HepG2 (cell line): Measurements from ENCODE around the gene RSPH9. TPM values are rescaled to one million over a fixed set of nuclear protein-coding genes. Genes with fewer than 3 reads are reported as not detected.

Source experiments
- ADNP ChIP-seq: sonication (generic); formaldehyde crosslinking; IDR thresholded peaks from 2 replicates; pipeline ENCODE4 v1.4.0; 2020; ENCODE audit warnings: missing genetic modification reagents
- ATF5 ChIP-seq: sonication (generic); formaldehyde crosslinking; IDR thresholded peaks from 2 replicates; pipeline ENCODE4 v1.4.0; 2020; ENCODE audit warnings: mild to moderate bottlenecking, low read depth, missing genetic modification reagents
- CREBL2 ChIP-seq: sonication (generic); formaldehyde crosslinking; IDR thresholded peaks from 2 replicates; pipeline ENCODE4 v1.8.1; 2023; ENCODE audit warnings: missing genetic modification reagents, mild to moderate bottlenecking, borderline replicate concordance
- DNMT1 ChIP-seq: sonication (generic); formaldehyde crosslinking; IDR thresholded peaks from 2 replicates; pipeline ENCODE4 v1.5.1; 2020; ENCODE audit warnings: mild to moderate bottlenecking, missing genetic modification reagents
- HHEX ChIP-seq: IDR thresholded peaks from 2 replicates; pipeline ENCODE4 v1.6.1; 2016; ENCODE audit warnings: control low read depth
- HOXA3 ChIP-seq: sonication (generic); formaldehyde crosslinking; IDR thresholded peaks from 2 replicates; pipeline ENCODE4 v1.5.0; 2020; ENCODE audit warnings: missing genetic modification reagents
- MXD4 ChIP-seq: IDR thresholded peaks from 2 replicates; pipeline ENCODE4 v1.6.1; 2016; ENCODE audit warnings: mild to moderate bottlenecking, missing biosample characterization, missing genetic modification reagents
- MZF1 ChIP-seq: sonication (generic); formaldehyde crosslinking; IDR thresholded peaks from 2 replicates; pipeline ENCODE4 v1.8.1; 2023; ENCODE audit warnings: mild to moderate bottlenecking, missing genetic modification reagents, borderline replicate concordance
- RFX5 ChIP-seq: IDR thresholded peaks from 2 replicates; pipeline ENCODE4 v1.6.1; 2011; ENCODE audit warnings: low read depth, low read length, improper control_type of control experiment
- RNF2 ChIP-seq: fragments of 450-650 bp; conservative IDR thresholded peaks from 2 replicates; pipeline ENCODE4 v1.6.1; 2016; ENCODE audit warnings: low read depth
- SMARCC2 ChIP-seq: fragments of 450-650 bp; IDR thresholded peaks from 2 replicates; pipeline ENCODE4 v1.6.1; 2017; ENCODE audit warnings: antibody characterized with exemption, mild to moderate bottlenecking
- ZMYM2 ChIP-seq: sonication (generic); formaldehyde crosslinking; IDR thresholded peaks from 2 replicates; pipeline ENCODE4 v1.8.0; 2022; ENCODE audit warnings: mild to moderate bottlenecking, missing genetic modification reagents
- ZNF263 ChIP-seq: sonication (generic); formaldehyde crosslinking; IDR thresholded peaks from 2 replicates; pipeline ENCODE4 v1.4.0; 2020; ENCODE audit warnings: missing genetic modification reagents
- ZNF33A ChIP-seq: sonication (generic); formaldehyde crosslinking; IDR thresholded peaks from 2 replicates; pipeline ENCODE4 v1.5.1; 2020; ENCODE audit warnings: missing genetic modification reagents, mild to moderate bottlenecking, moderate library complexity, borderline replicate concordance
- ZNF614 ChIP-seq: IDR thresholded peaks from 2 replicates; pipeline ENCODE4 v1.6.1; 2018; ENCODE audit warnings: missing biosample characterization, missing genetic modification reagents, inconsistent platforms, borderline replicate concordance
- ZNF670 ChIP-seq: sonication (generic); formaldehyde crosslinking; IDR thresholded peaks from 2 replicates; pipeline ENCODE4 v1.8.0; 2022; ENCODE audit warnings: mild to moderate bottlenecking, missing genetic modification reagents, borderline replicate concordance
- ZNF772 ChIP-seq: sonication (generic); formaldehyde crosslinking; IDR thresholded peaks from 2 replicates; pipeline ENCODE4 v1.5.0; 2020; ENCODE audit warnings: mild to moderate bottlenecking, missing genetic modification reagents
- ZNF879 ChIP-seq: sonication (generic); formaldehyde crosslinking; IDR thresholded peaks from 2 replicates; pipeline ENCODE4 v1.8.1; 2023; ENCODE audit warnings: missing genetic modification reagents
- ZSCAN31 ChIP-seq: sonication (generic); formaldehyde crosslinking; IDR thresholded peaks from 2 replicates; pipeline ENCODE4 v1.5.0; 2020; ENCODE audit warnings: low read depth, mild to moderate bottlenecking, missing genetic modification reagents
- polyA plus RNA-seq, 8 experiments: library from polyadenylated mRNA; depleted of rRNA in 3 of 8; stranded (reverse) in 7 of 8; unstranded in 1 of 8; fragments of >200 nt; fragmentation: Illumina TruSeq in 4 of 8; extraction: Trizol in 4 of 8; gene quantifications; 2 replicates each; pipeline versions ENCODE4 v1.2.1 to v1.2.3, GENCODE V29; 2011 to 2016; ENCODE audit warnings: low read depth in 4 of 8, missing spikeins in 1 of 8, mixed read lengths in 1 of 8; ENCODE audit not compliant: insufficient read depth in 1 of 8
- total RNA-seq, 5 experiments: library from RNA; depleted of rRNA; stranded (reverse); fragments of >200 nt; fragmentation: Illumina TruSeq; extraction: Trizol; gene quantifications; 2 replicates each; pipeline ENCODE4 v1.2.3, GENCODE V29; 2016; ENCODE audit warnings: low read depth in 1 of 5
- TF ChIP-seq, protein P1 (sequence below): sonication (generic); formaldehyde crosslinking; IDR thresholded peaks from 2 replicates; pipeline ENCODE4 v1.5.0; 2020; ENCODE audit warnings: mild to moderate bottlenecking, missing genetic modification reagents, moderate library complexity
- TF ChIP-seq, protein P2 (sequence below): sonication (generic); formaldehyde crosslinking; IDR thresholded peaks from 2 replicates; pipeline ENCODE4 v1.5.0; 2020; ENCODE audit warnings: missing genetic modification reagents
- TF ChIP-seq, protein P3 (sequence below): sonication (generic); formaldehyde crosslinking; IDR thresholded peaks from 2 replicates; pipeline ENCODE4 v1.5.0; 2020; ENCODE audit warnings: mild to moderate bottlenecking, missing genetic modification reagents, borderline replicate concordance

RSPH9 gene
- total and polyA plus RNA-seq, 2 of the 13 experiments (the other 11 are each of a cell fraction or from before 2014, with no cell fraction given) = 0.04 TPM; not detected in 1

DNA sequence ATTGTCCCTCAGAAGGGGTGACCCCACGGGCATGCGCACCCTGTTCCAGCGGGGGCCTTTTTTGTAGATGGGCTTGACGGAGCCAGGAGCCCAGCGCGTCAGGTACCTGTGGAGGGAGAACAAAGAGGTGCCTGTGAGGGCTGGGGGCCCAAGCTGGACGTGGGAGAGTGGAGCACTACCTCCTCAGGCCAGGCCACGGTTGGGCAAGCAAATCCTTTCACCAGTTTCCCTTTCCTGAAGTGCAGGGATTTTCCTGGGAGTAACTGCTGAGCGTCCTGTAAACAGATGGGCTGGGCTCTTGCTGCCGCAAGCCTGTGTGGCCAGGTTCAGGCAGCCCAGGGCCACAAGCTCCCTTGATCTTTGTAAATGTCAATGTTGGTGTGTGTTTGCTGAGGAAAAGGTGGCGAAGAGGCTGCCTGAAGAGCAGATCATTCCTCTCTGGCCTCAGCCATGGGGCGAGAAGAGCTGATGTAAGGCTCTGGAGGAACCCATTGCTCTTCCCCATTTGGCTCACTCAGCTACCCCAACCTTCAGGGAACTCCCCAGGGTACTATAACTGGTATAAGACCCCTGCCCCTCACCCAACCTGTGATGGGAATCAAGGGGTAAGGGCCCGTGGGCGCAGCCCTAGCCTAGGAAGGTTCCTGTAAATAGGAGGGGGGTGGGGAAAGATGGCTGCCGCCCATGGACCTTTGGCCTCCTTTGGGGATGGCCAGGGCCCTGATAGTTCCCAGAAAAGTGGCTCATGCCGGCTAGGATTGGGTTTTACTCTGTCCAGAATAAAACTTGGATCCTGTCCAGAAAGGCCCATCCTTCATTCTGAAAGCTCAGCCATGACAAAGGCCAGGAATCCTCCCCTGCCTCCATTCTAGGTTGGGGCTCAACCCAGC, 27.2 kb downstream of the RSPH9 start (continued):
- no peak for TF ChIP-seq ZNF670 (CRISPR knock-in tag)
- no peak for TF ChIP-seq DNMT1
- 0 out of 2 replicates have a peak, but pooled peaks have one; percentile 44 for TF ChIP-seq ZNF33A (CRISPR knock-in tag)
- TF ChIP-seq ZNF614 = peak; percentile 69; the same call in 1 of the 2 replicates
- peak; percentile 95 for TF ChIP-seq ZNF263
- TF ChIP-seq, protein P1, sequence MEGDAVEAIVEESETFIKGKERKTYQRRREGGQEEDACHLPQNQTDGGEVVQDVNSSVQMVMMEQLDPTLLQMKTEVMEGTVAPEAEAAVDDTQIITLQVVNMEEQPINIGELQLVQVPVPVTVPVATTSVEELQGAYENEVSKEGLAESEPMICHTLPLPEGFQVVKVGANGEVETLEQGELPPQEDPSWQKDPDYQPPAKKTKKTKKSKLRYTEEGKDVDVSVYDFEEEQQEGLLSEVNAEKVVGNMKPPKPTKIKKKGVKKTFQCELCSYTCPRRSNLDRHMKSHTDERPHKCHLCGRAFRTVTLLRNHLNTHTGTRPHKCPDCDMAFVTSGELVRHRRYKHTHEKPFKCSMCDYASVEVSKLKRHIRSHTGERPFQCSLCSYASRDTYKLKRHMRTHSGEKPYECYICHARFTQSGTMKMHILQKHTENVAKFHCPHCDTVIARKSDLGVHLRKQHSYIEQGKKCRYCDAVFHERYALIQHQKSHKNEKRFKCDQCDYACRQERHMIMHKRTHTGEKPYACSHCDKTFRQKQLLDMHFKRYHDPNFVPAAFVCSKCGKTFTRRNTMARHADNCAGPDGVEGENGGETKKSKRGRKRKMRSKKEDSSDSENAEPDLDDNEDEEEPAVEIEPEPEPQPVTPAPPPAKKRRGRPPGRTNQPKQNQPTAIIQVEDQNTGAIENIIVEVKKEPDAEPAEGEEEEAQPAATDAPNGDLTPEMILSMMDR (CRISPR knock-in tag) = peak; percentile 35
- no peak for TF ChIP-seq SMARCC2
- TF ChIP-seq ZSCAN31 (CRISPR knock-in tag) = peak; percentile 89
- TF ChIP-seq RFX5 = 0 out of 2 replicates have a peak, but pooled peaks have one; percentile 10
- TF ChIP-seq ADNP = no peak
- no peak for TF ChIP-seq RNF2
- no peak for TF ChIP-seq ZNF879
- peak; percentile 73 for TF ChIP-seq HOXA3 (CRISPR knock-in tag)
- TF ChIP-seq, protein P2, sequence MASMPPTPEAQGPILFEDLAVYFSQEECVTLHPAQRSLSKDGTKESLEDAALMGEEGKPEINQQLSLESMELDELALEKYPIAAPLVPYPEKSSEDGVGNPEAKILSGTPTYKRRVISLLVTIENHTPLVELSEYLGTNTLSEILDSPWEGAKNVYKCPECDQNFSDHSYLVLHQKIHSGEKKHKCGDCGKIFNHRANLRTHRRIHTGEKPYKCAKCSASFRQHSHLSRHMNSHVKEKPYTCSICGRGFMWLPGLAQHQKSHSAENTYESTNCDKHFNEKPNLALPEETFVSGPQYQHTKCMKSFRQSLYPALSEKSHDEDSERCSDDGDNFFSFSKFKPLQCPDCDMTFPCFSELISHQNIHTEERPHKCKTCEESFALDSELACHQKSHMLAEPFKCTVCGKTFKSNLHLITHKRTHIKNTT (CRISPR knock-in tag) = no peak
- no peak for TF ChIP-seq ATF5 (CRISPR knock-in tag)
- TF ChIP-seq ZMYM2 (CRISPR knock-in tag) = no peak
- no peak; the same call in 1 of the 2 replicates for TF ChIP-seq CREBL2 (CRISPR knock-in tag)
- 0 out of 2 replicates have a peak, but pooled peaks have one; percentile 10 for TF ChIP-seq MZF1
- TF ChIP-seq MXD4 (CRISPR knock-in tag) = 0 out of 2 replicates have a peak, but pooled peaks have one; percentile 57
- TF ChIP-seq ZNF772 (CRISPR knock-in tag) = no peak; the same call in 1 of the 2 replicates
- TF ChIP-seq, protein P3, sequence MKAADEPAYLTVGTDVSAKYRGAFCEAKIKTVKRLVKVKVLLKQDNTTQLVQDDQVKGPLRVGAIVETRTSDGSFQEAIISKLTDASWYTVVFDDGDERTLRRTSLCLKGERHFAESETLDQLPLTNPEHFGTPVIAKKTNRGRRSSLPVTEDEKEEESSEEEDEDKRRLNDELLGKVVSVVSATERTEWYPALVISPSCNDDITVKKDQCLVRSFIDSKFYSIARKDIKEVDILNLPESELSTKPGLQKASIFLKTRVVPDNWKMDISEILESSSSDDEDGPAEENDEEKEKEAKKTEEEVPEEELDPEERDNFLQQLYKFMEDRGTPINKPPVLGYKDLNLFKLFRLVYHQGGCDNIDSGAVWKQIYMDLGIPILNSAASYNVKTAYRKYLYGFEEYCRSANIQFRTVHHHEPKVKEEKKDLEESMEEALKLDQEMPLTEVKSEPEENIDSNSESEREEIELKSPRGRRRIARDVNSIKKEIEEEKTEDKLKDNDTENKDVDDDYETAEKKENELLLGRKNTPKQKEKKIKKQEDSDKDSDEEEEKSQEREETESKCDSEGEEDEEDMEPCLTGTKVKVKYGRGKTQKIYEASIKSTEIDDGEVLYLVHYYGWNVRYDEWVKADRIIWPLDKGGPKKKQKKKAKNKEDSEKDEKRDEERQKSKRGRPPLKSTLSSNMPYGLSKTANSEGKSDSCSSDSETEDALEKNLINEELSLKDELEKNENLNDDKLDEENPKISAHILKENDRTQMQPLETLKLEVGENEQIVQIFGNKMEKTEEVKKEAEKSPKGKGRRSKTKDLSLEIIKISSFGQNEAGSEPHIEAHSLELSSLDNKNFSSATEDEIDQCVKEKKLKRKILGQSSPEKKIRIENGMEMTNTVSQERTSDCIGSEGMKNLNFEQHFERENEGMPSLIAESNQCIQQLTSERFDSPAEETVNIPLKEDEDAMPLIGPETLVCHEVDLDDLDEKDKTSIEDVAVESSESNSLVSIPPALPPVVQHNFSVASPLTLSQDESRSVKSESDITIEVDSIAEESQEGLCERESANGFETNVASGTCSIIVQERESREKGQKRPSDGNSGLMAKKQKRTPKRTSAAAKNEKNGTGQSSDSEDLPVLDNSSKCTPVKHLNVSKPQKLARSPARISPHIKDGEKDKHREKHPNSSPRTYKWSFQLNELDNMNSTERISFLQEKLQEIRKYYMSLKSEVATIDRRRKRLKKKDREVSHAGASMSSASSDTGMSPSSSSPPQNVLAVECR = peak; percentile 62; the same call in 1 of the 2 replicates
- TF ChIP-seq HHEX (CRISPR knock-in tag) = peak; percentile 41; the same call in 1 of the 2 replicates
